GM19324 (cell line): ENCODE results near the gene TSSC4.
A peak's percentile ranks its signal among the peaks of the same experiment; 100 is the strongest.
"Not testable (repeated sequence)": the region's sequence is repeated elsewhere in the genome, so short reads cannot be mapped to it uniquely, and the experiment has no call there.

ENCODE experiments used
- ATAC-seq: cut with Tn5 transposase; IDR thresholded peaks from one replicate; pipeline ENCODE4 v1.9.1; 2021; ENCODE audit warnings: mild to moderate bottlenecking, moderate library complexity; ENCODE audit not compliant: unreplicated experiment, low FRiP score

Gene TSSC4

GRCh38 chr11:2400069-2400761 is at the start of gene TSSC4:
Gene TSSC4, plus strand, starts transcription at chr11:2400750. Its CDS starts 1,884 bp downstream, at chr11:2402634.
- ATAC-seq = peak; percentile 89

GRCh38 chr11:2351701-2352100 is 48.8 kb upstream of the TSSC4 start:
- no peak for ATAC-seq

GRCh38 chr11:2352420-2352819 is 48.1 kb upstream of the TSSC4 start:
- ATAC-seq = no peak

GRCh38 chr11:2355000-2355644 is 45.4 kb upstream of the TSSC4 start:
- ATAC-seq = no peak

GRCh38 chr11:2357246-2357645 is 43.3 kb upstream of the TSSC4 start:
- ATAC-seq = no peak

- not testable (repeated sequence) for ATAC-seq
Measured at GRCh38 chr11:2357651-2358050, 42.9 kb upstream of the TSSC4 start.

- ATAC-seq = no peak
Measured at GRCh38 chr11:2358754-2359442, 41.7 kb upstream of the TSSC4 start.

GRCh38 chr11:2359557-2359956 is 41.0 kb upstream of the TSSC4 start:
- ATAC-seq = no peak

- ATAC-seq = no peak
Measured at GRCh38 chr11:2360081-2360642, 40.4 kb upstream of the TSSC4 start.

- ATAC-seq = no peak
Measured at GRCh38 chr11:2361565-2361964, 39.0 kb upstream of the TSSC4 start.

- no peak for ATAC-seq
Measured at GRCh38 chr11:2362414-2362813, 38.1 kb upstream of the TSSC4 start.

GRCh38 chr11:2363130-2363529 is 37.4 kb upstream of the TSSC4 start:
- no peak for ATAC-seq

- ATAC-seq = no peak
Measured at GRCh38 chr11:2363577-2364370, 36.8 kb upstream of the TSSC4 start.

- not testable (repeated sequence) for ATAC-seq
Measured at GRCh38 chr11:2364386-2364785, 36.2 kb upstream of the TSSC4 start.

- no peak for ATAC-seq
Measured at GRCh38 chr11:2365571-2366210, 34.9 kb upstream of the TSSC4 start.

- no peak for ATAC-seq
Measured at GRCh38 chr11:2366276-2366675, 34.3 kb upstream of the TSSC4 start.

GRCh38 chr11:2366733-2367132 is 33.8 kb upstream of the TSSC4 start:
- no peak for ATAC-seq

- ATAC-seq = no peak
Measured at GRCh38 chr11:2367266-2368160, 33.0 kb upstream of the TSSC4 start.
